IMR-90 (cell line): Measurements from ENCODE around the gene IRF4. TPM values are rescaled to one million over a fixed set of nuclear protein-coding genes. Genes with fewer than 3 reads are reported as not detected.

Experiments
- ATAC-seq: fragments of 200-7000 bp; cut with Tn5 transposase; 2 replicates; pipeline ENCODE4 v1.9.1; 2020; ENCODE audit warnings: low read depth, mild to moderate bottlenecking, moderate library complexity
- BruUV-seq: library from RNA; stranded (reverse); fragments of 400-500 nt; replicated peaks from 2 replicates; lab custom pipeline; 2021; lab: Mats Ljungman, UMichigan
- CTCF ChIA-PET: fragments of 300-600 bp; formaldehyde crosslinking; extraction: SDS; loops from one replicate; lab custom pipeline; 2021; ENCODE audit warnings: antibody characterized with exemption; lab: Yijun Ruan, JAX
- POLR2A ChIA-PET: fragments of 300-600 bp; sonication (Branson Sonifier 250); formaldehyde crosslinking; loops from one replicate; lab custom pipeline; 2022; ENCODE audit warnings: antibody characterized with exemption; ENCODE audit not compliant: unreplicated experiment; lab: Charles Lee
- DNase-seq: peaks from one replicate; pipeline ENCODE4 v3.0.0; 2013
- H2AFZ ChIP-seq: replicated peaks from 2 replicates; pipeline ENCODE3; 2013; ENCODE audit warnings: low read length, mild to moderate bottlenecking; ENCODE audit not compliant: poor library complexity
- H2AK5ac ChIP-seq: 2 replicates; pipeline ENCODE4 v1.6.1; 2013; ENCODE audit warnings: low read depth, low read length, inconsistent platforms
- H2AK9ac ChIP-seq: replicated peaks from 2 replicates; pipeline ENCODE3; 2013; ENCODE audit warnings: mild to moderate bottlenecking, low read depth, low read length, moderate library complexity; ENCODE audit not compliant: poor library complexity
- H2BK120ac ChIP-seq: 2 replicates; pipeline ENCODE4 v1.6.1; 2013; ENCODE audit warnings: low read depth, low read length, inconsistent platforms
- H2BK15ac ChIP-seq: 3 replicates; pipeline ENCODE4 v1.6.1; 2013; ENCODE audit warnings: low read depth, low read length, inconsistent platforms
- H2BK20ac ChIP-seq: 2 replicates; pipeline ENCODE4 v1.6.1; 2013; ENCODE audit warnings: low read depth, mild to moderate bottlenecking, inconsistent platforms, low read length, moderate library complexity
- H2BK5ac ChIP-seq: 2 replicates; pipeline ENCODE4 v1.6.1; 2013; ENCODE audit warnings: mild to moderate bottlenecking, low read depth, low read length, inconsistent platforms; ENCODE audit not compliant: poor library complexity, severe bottlenecking
- H3K14ac ChIP-seq: replicated peaks from 2 replicates; pipeline ENCODE4 v1.6.1; 2013; ENCODE audit warnings: low read depth, low read length, inconsistent platforms
- H3K18ac ChIP-seq: 2 replicates; pipeline ENCODE4 v1.6.1; 2013; ENCODE audit warnings: low read depth, low read length, control low read depth
- H3K23ac ChIP-seq: 2 replicates; pipeline ENCODE4 v1.6.1; 2013; ENCODE audit warnings: low read depth, low read length, inconsistent platforms
- H3K27ac ChIP-seq: 2 replicates; pipeline ENCODE4 v1.5.1; 2013; ENCODE audit warnings: mild to moderate bottlenecking, control low read depth, low read length; ENCODE audit not compliant: insufficient read depth
- H3K27me3 ChIP-seq: 2 replicates; pipeline ENCODE4 v1.6.1; 2013; ENCODE audit warnings: low read length; ENCODE audit not compliant: control insufficient read depth, insufficient read depth
- H3K36me3 ChIP-seq: 2 replicates; pipeline ENCODE4 v1.6.1; 2013; ENCODE audit warnings: low read length, mixed read lengths; ENCODE audit not compliant: control insufficient read depth, insufficient read depth
- H3K4ac ChIP-seq: 2 replicates; pipeline ENCODE4 v1.6.1; 2013; ENCODE audit warnings: low read depth, low read length, inconsistent platforms
- H3K4me1 ChIP-seq: 2 replicates; pipeline ENCODE4 v1.6.1; 2013; ENCODE audit warnings: low read length, mixed read lengths; ENCODE audit not compliant: control insufficient read depth, insufficient read depth
- H3K4me2 ChIP-seq: 2 replicates; pipeline ENCODE4 v1.6.1; 2013; ENCODE audit warnings: low read depth, mild to moderate bottlenecking, control low read depth, low read length, moderate library complexity
- H3K4me3 ChIP-seq: 2 replicates; pipeline ENCODE4 v1.5.1; 2013; ENCODE audit warnings: low read depth, mild to moderate bottlenecking, control low read depth, low read length, moderate library complexity; ENCODE audit not compliant: insufficient read depth
- H3K56ac ChIP-seq: 2 replicates; pipeline ENCODE4 v1.6.1; 2013; ENCODE audit warnings: low read length, inconsistent platforms; ENCODE audit not compliant: insufficient read depth; ENCODE audit errors: extremely low read depth
- H3K79me1 ChIP-seq, 2 experiments: 2 replicates each; pipeline ENCODE4 v1.6.1; 2013; ENCODE audit warnings: low read length in 2 of 2, inconsistent platforms in 1 of 2, low read depth in 1 of 2
- H3K9ac ChIP-seq: 2 replicates; pipeline ENCODE4 v1.6.1; 2013; ENCODE audit warnings: low read depth, low read length, control low read depth
- H3K9me1 ChIP-seq: 2 replicates; pipeline ENCODE4 v1.6.1; 2013; ENCODE audit warnings: low read length, inconsistent platforms; ENCODE audit not compliant: insufficient read depth
- H3K9me3 ChIP-seq: 2 replicates; pipeline ENCODE4 v1.6.1; 2013; ENCODE audit warnings: low read length; ENCODE audit not compliant: control insufficient read depth, insufficient read depth
- H4K20me1 ChIP-seq: 2 replicates; pipeline ENCODE4 v1.6.1; 2013; ENCODE audit warnings: low read length, inconsistent platforms; ENCODE audit not compliant: insufficient read depth
- H4K5ac ChIP-seq: 2 replicates; pipeline ENCODE4 v1.6.1; 2013; ENCODE audit warnings: mild to moderate bottlenecking, low read depth, low read length, control low read depth
- H4K8ac ChIP-seq, 2 experiments: 2 replicates each; pipeline ENCODE4 v1.6.1; 2013; ENCODE audit warnings: low read depth in 2 of 2, low read length in 2 of 2, control low read depth in 1 of 2, inconsistent platforms in 1 of 2
- H4K91ac ChIP-seq: 2 replicates; pipeline ENCODE4 v1.6.1; 2013; ENCODE audit warnings: low read depth, low read length, inconsistent platforms; ENCODE audit not compliant: insufficient read depth
- BHLHE40 ChIP-seq: fragments of 150-350 bp; IDR thresholded peaks from 2 replicates; pipeline ENCODE4 v1.6.1; 2016; ENCODE audit warnings: mild to moderate bottlenecking, low read depth, low read length
- CEBPB ChIP-seq: IDR thresholded peaks from 2 replicates; pipeline ENCODE4 v1.6.1; 2012; ENCODE audit warnings: low read depth, low read length, improper control_type of control experiment
- CHD1 ChIP-seq: IDR thresholded peaks from 2 replicates; pipeline ENCODE4 v1.6.1; 2012; ENCODE audit warnings: low read depth, low read length, improper control_type of control experiment
- CTCF ChIP-seq: conservative IDR thresholded peaks from 2 replicates; pipeline ENCODE4 v1.5.1; 2012; ENCODE audit warnings: mild to moderate bottlenecking, low read depth, low read length, improper control_type of control experiment
- ELK1 ChIP-seq: fragments of 150-350 bp; IDR thresholded peaks from 2 replicates; pipeline ENCODE4 v1.6.1; 2016; ENCODE audit warnings: low read depth, mild to moderate bottlenecking, low read length, moderate library complexity, borderline replicate concordance
- FOS ChIP-seq: fragments of 150-350 bp; IDR thresholded peaks from 2 replicates; pipeline ENCODE4 v1.6.1; 2016; ENCODE audit warnings: low read depth, low read length
- MAFK ChIP-seq: IDR thresholded peaks from 2 replicates; pipeline ENCODE4 v1.6.1; 2012; ENCODE audit warnings: low read depth, low read length, improper control_type of control experiment
- MAZ ChIP-seq: IDR thresholded peaks from 2 replicates; pipeline ENCODE4 v1.6.1; 2012; ENCODE audit warnings: low read depth, mild to moderate bottlenecking, low read length, improper control_type of control experiment, moderate library complexity, borderline replicate concordance
- MXI1 ChIP-seq: IDR thresholded peaks from 2 replicates; pipeline ENCODE4 v1.6.1; 2012; ENCODE audit warnings: low read depth, mild to moderate bottlenecking, low read length, moderate library complexity, borderline replicate concordance
- NFE2L2 ChIP-seq: fragments of 150-350 bp; IDR thresholded peaks from 2 replicates; pipeline ENCODE4 v1.6.1; 2016; ENCODE audit warnings: low read depth, mild to moderate bottlenecking, low read length
- POLR2A ChIP-seq: IDR thresholded peaks from 2 replicates; pipeline ENCODE4 v1.6.1; 2012; ENCODE audit warnings: mild to moderate bottlenecking, low read depth, low read length
- RAD21 ChIP-seq: IDR thresholded peaks from 2 replicates; pipeline ENCODE4 v1.6.1; 2012; ENCODE audit warnings: low read length, improper control_type of control experiment
- RCOR1 ChIP-seq: IDR thresholded peaks from 2 replicates; pipeline ENCODE4 v1.6.1; 2012; ENCODE audit warnings: mild to moderate bottlenecking, low read length, improper control_type of control experiment; ENCODE audit not compliant: insufficient replicate concordance
- RFX5 ChIP-seq: IDR thresholded peaks from 2 replicates; pipeline ENCODE4 v1.8.0; 2012; ENCODE audit warnings: low read depth, mild to moderate bottlenecking, low read length, moderate library complexity
- SMC3 ChIP-seq: fragments of 150-350 bp; IDR thresholded peaks from 2 replicates; pipeline ENCODE4 v1.6.1; 2016; ENCODE audit warnings: low read depth, mild to moderate bottlenecking, antibody characterized with exemption, low read length, moderate library complexity
- WGBS, 2 experiments: methylation state at CpG; one replicate each; pipeline versions ENCODE4 v1.1.5 to v1.1.7; 2013; ENCODE audit warnings: missing lambda C conversion rate in 2 of 2; ENCODE audit not compliant: insufficient read length in 1 of 2; ENCODE audit errors: extremely low coverage in 2 of 2; 5-methylcytosine and 5-hydroxymethylcytosine counted together
- dilution Hi-C: fragments of 300-500 bp; cut with HindIII; formaldehyde crosslinking; loops from one replicate; pipeline ENCODE4 v1.14.3; 2018; ENCODE audit warnings: low sequenced_read_pairs; ENCODE audit not compliant: unreplicated experiment
- in situ Hi-C: fragments of 300-500 bp; cut with MboI; formaldehyde crosslinking; loops from 3 replicates; pipeline ENCODE4 v1.14.3; 2019; ENCODE audit warnings: low sequenced_read_pairs, inconsistent platforms, mixed read lengths
- intact Hi-C: fragments of 100-400 bp; cut with micrococcal nuclease; formaldehyde crosslinking; loops from 2 replicates; pipeline ENCODE4 v1.10.0; 2022
- polyA plus RNA-seq, 3 experiments: library from polyadenylated mRNA; depleted of rRNA; stranded (reverse); fragments of >200 nt; gene quantifications; 2 replicates each; pipeline ENCODE4 v1.2.3, GENCODE V29; 2012; ENCODE audit warnings: low replicate concordance in 1 of 3
- total RNA-seq: library from RNA; depleted of rRNA; stranded (reverse); fragments of >200 nt; gene quantifications from 2 replicates; pipeline ENCODE4 v1.2.3, GENCODE V29; 2012
- TF ChIP-seq, protein P1 (sequence below): fragments of 150-350 bp; IDR thresholded peaks from 2 replicates; pipeline ENCODE4 v1.6.1; 2017; ENCODE audit warnings: mild to moderate bottlenecking, antibody characterized with exemption, low read length, low read depth

IRF4 gene
- total and polyA plus RNA-seq, 2 of the 4 experiments (the other 2 are of a cell fraction), result not detected

DNA sequence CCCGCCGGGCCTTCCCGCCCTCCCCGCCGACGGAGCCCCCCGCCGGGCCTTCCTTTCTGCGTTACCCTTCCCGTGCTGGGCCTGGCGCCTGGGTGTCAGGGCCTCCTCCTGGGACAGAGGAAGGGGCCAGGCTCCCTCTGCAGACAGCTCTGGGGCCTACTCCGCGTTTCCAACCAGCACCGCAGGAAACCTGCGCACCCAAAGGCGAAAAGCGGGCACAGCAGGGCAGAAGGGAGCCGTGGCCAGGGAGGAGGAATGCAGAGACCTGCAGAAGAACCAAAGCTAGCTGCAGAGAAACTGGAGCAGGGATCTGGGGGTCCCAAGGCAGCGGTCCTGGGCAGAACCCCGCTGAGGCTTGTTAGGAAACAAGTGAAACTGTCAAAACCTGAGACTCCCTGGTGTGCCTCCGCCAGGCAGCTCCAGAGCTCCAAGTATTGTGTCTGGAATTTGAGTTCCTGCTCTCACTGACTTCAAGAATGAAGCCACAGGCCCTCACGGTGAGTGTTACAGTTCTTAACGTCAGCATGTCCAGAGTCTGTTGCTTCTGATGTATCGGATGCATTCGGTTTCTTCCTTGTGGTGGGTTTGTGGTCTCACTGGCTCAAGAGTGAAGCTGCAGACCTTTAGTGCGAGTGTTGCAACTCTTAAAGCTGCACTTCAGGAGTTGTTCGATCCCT, 33.3 kb downstream of the IRF4 start:
- TF ChIP-seq POLR2A, result no peak
- TF ChIP-seq CEBPB, result no peak
- TF ChIP-seq MAZ, result no peak
- TF ChIP-seq SMC3, result no peak
- TF ChIP-seq BHLHE40, result no peak
- TF ChIP-seq, protein P1, sequence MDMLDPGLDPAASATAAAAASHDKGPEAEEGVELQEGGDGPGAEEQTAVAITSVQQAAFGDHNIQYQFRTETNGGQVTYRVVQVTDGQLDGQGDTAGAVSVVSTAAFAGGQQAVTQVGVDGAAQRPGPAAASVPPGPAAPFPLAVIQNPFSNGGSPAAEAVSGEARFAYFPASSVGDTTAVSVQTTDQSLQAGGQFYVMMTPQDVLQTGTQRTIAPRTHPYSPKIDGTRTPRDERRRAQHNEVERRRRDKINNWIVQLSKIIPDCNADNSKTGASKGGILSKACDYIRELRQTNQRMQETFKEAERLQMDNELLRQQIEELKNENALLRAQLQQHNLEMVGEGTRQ, result no peak
- TF ChIP-seq RCOR1, result no peak
- no peak for TF ChIP-seq MXI1
- TF ChIP-seq CHD1, result no peak
- no peak for TF ChIP-seq CTCF
- no peak for TF ChIP-seq RAD21
- TF ChIP-seq MAFK, result no peak
- no peak for TF ChIP-seq ELK1
- no peak for TF ChIP-seq NFE2L2
- no peak for TF ChIP-seq FOS
- TF ChIP-seq RFX5, result no peak
- DNase-seq (no peak), ATAC-seq (no peak)
- peaks cover 6% of the 10 kb centered on the region for H3K9me3 ChIP-seq
- H4K91ac ChIP-seq, result no peak overlapping the region
- H2BK15ac ChIP-seq, result no peak overlapping the region
- no peak overlapping the region; the same call in 1 of the 2 replicates for H2AK5ac ChIP-seq
- intact Hi-C loops (no loop called here), in situ Hi-C loops (no loop called here), dilution Hi-C loops (no loop called here)
- H3K36me3 ChIP-seq, result no peaks in the 10 kb centered on the region
- no peak overlapping the region for H3K14ac ChIP-seq
- no peaks in the 10 kb centered on the region for H3K79me1 ChIP-seq
- peaks cover 3% of the 10 kb centered on the region; the same call in 1 of the 2 replicates for H4K20me1 ChIP-seq
- no peak overlapping the region for H2BK5ac ChIP-seq
- H3K4me1 ChIP-seq, result peaks cover 6% of the 10 kb centered on the region
- peaks cover 16% of the 10 kb centered on the region for H3K27me3 ChIP-seq
- H3K23ac ChIP-seq, result no peak overlapping the region
- no peak overlapping the region for H3K4me3 ChIP-seq
- H4K5ac ChIP-seq, result no peak overlapping the region
- no peak overlapping the region for H2BK20ac ChIP-seq
- H2BK120ac ChIP-seq, result no peak overlapping the region
- BruUV-seq, result no TSS peak
- POLR2A ChIA-PET, result no interaction called here
- H2AK9ac ChIP-seq, result no peak overlapping the region
- whole genome bisulfite sequencing, 2 experiments, result 98% methylated on average over 5 of the region's 27 CpGs; no CpG with 5 or more reads in 1 of the 2 experiments
- H3K9ac ChIP-seq, result no peak overlapping the region
- no peak overlapping the region for H3K56ac ChIP-seq
- no peak overlapping the region for H3K4ac ChIP-seq
- H3K18ac ChIP-seq, result no peak overlapping the region
- CTCF ChIA-PET, result no interaction called here
- no peak overlapping the region for H4K8ac ChIP-seq
- peaks cover 5% of the 10 kb centered on the region for H3K9me1 ChIP-seq
- no peak overlapping the region for H3K4me2 ChIP-seq
- H2AFZ ChIP-seq, result no peak overlapping the region
- H3K27ac ChIP-seq, result no peak overlapping the region
